Mesenchymal stem cell (in vitro differentiated cells and primary cell): ENCODE data around the gene KIF26B.

Experiments used
- DNase-seq: peaks from one replicate; pipeline ENCODE4 v3.0.0-alpha.2; 2013
- H2AFZ ChIP-seq: one replicate; pipeline ENCODE4 v1.6.1; 2013; ENCODE audit warnings: low read depth, mild to moderate bottlenecking, control low read depth, inconsistent platforms, low read length, moderate library complexity
- H2AK5ac ChIP-seq: 2 replicates; pipeline ENCODE4 v1.6.1; 2013; ENCODE audit warnings: low read length, moderate library complexity, mild to moderate bottlenecking, inconsistent platforms; ENCODE audit not compliant: severe bottlenecking
- H2BK120ac ChIP-seq: one replicate; pipeline ENCODE4 v1.6.1; 2013; ENCODE audit warnings: low read depth, mild to moderate bottlenecking, inconsistent platforms, low read length, moderate library complexity
- H2BK12ac ChIP-seq, 2 experiments: one replicate each; pipeline ENCODE4 v1.6.1; 2013; ENCODE audit warnings: inconsistent platforms in 2 of 2, low read length in 2 of 2, mild to moderate bottlenecking in 2 of 2, moderate library complexity in 2 of 2, control low read depth in 1 of 2
- H2BK15ac ChIP-seq: one replicate; pipeline ENCODE4 v1.6.1; 2013; ENCODE audit warnings: mild to moderate bottlenecking, low read depth, inconsistent platforms; ENCODE audit not compliant: poor library complexity, severe bottlenecking
- H2BK5ac ChIP-seq: 2 replicates; pipeline ENCODE4 v1.6.1; 2013; ENCODE audit warnings: low read depth, mild to moderate bottlenecking, low read length, control low read depth, inconsistent platforms; ENCODE audit not compliant: poor library complexity, severe bottlenecking
- H3K14ac ChIP-seq, 2 experiments: one replicate each; pipeline ENCODE4 v1.6.1; 2013; ENCODE audit warnings: inconsistent platforms in 2 of 2, low read length in 2 of 2, control low read depth in 1 of 2, mild to moderate bottlenecking in 1 of 2, moderate library complexity in 1 of 2
- H3K18ac ChIP-seq, 2 experiments: one replicate each; pipeline ENCODE4 v1.6.1; 2013; ENCODE audit warnings: inconsistent platforms in 2 of 2, low read length in 2 of 2, control low read depth in 1 of 2, low read depth in 1 of 2, mild to moderate bottlenecking in 1 of 2
- H3K23ac ChIP-seq, 2 experiments: one replicate each; pipeline ENCODE4 v1.6.1; 2013; ENCODE audit warnings: inconsistent platforms in 2 of 2, low read length in 2 of 2, mild to moderate bottlenecking in 2 of 2, moderate library complexity in 2 of 2, control low read depth in 1 of 2
- H3K27ac ChIP-seq: 2 replicates; pipeline ENCODE4 v1.5.1; 2013; ENCODE audit warnings: mild to moderate bottlenecking, moderate library complexity, low read length, control low read depth, inconsistent platforms; ENCODE audit not compliant: poor library complexity, severe bottlenecking
- H3K27me3 ChIP-seq, 2 experiments: 2 replicates each; pipeline versions ENCODE4 v1.6.1 to v1.7.0; 2013; ENCODE audit warnings: low read length in 2 of 2, mild to moderate bottlenecking in 2 of 2, moderate library complexity in 2 of 2, control low read depth in 1 of 2, inconsistent platforms in 1 of 2; ENCODE audit not compliant: control insufficient read depth in 1 of 2, insufficient read depth in 1 of 2
- H3K36me3 ChIP-seq, 2 experiments: 2 replicates each; pipeline versions ENCODE4 v1.6.1 to v1.7.0; 2013; ENCODE audit warnings: low read length in 2 of 2, control low read depth in 1 of 2, inconsistent platforms in 1 of 2, low read depth in 1 of 2, mild to moderate bottlenecking in 1 of 2; ENCODE audit not compliant: insufficient read depth in 2 of 2, control insufficient read depth in 1 of 2
- H3K4ac ChIP-seq, 2 experiments: one replicate each; pipeline ENCODE4 v1.6.1; 2013; ENCODE audit warnings: inconsistent platforms in 2 of 2, low read length in 2 of 2, mild to moderate bottlenecking in 2 of 2, moderate library complexity in 2 of 2, control low read depth in 1 of 2, low read depth in 1 of 2
- H3K4me1 ChIP-seq: 2 replicates; pipeline ENCODE4 v1.6.1; 2013; ENCODE audit warnings: low read depth, low read length, control low read depth; ENCODE audit not compliant: control insufficient read depth, insufficient read depth
- H3K4me2 ChIP-seq: 2 replicates; pipeline ENCODE4 v1.6.1; 2013; ENCODE audit warnings: low read length, mild to moderate bottlenecking, inconsistent platforms; ENCODE audit not compliant: poor library complexity, severe bottlenecking
- H3K4me3 ChIP-seq, 2 experiments: 2 replicates each; pipeline versions ENCODE4 v1.5.1 to v1.7.0; 2013; ENCODE audit warnings: low read length in 2 of 2, mild to moderate bottlenecking in 2 of 2, control low read depth in 1 of 2, low read depth in 1 of 2; ENCODE audit not compliant: insufficient read depth in 1 of 2
- H3K79me1 ChIP-seq: replicated peaks from 2 replicates; pipeline ENCODE4 v1.6.1; 2013; ENCODE audit warnings: mild to moderate bottlenecking, control low read depth, low read length, inconsistent platforms; ENCODE audit not compliant: poor library complexity, severe bottlenecking
- H3K9ac ChIP-seq: 2 replicates; pipeline ENCODE4 v1.7.0; 2013; ENCODE audit warnings: mild to moderate bottlenecking, low read length, moderate library complexity
- H3K9me3 ChIP-seq: 2 replicates; pipeline ENCODE4 v1.7.0; 2013; ENCODE audit warnings: mild to moderate bottlenecking, low read length; ENCODE audit not compliant: control insufficient read depth
- H4K8ac ChIP-seq: one replicate; pipeline ENCODE4 v1.6.1; 2013; ENCODE audit warnings: inconsistent platforms, mild to moderate bottlenecking, low read length, moderate library complexity
- H4K91ac ChIP-seq: one replicate; pipeline ENCODE4 v1.6.1; 2013; ENCODE audit warnings: mild to moderate bottlenecking, low read length, inconsistent platforms
- WGBS: methylation state at CpG from one replicate; pipeline ENCODE4 v1.1.7; 2013; ENCODE audit warnings: mixed read lengths; 5-methylcytosine and 5-hydroxymethylcytosine counted together

The KIF26B gene

DNA sequence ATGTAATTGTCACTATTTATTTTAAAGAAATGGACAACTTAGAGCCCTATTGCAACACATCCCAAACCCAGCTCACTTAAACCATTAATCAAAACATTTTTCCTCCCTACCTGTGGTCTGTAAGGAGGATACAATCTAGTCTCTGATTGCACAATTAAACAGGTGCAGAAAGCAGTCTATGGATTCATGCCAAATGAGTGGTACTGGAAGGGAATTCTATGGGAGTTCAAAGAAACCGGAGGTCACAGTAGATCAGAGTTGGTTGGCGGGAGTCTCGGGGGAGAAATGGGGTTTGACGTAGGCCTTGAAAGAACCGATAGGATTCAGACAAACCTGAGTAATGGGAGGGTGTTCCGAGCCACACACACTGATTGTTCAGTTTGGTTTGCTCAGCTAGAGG lies 314.9 kb downstream of the KIF26B start:
- H3K27me3 ChIP-seq: peaks cover 0 to 9% of the 10 kb centered on the region in 2 experiments
- no peak overlapping the region for H2AFZ ChIP-seq
- H2BK5ac ChIP-seq: no peak overlapping the region

GRCh38 chr1:245475126-245475525 lies 320.3 kb downstream of the KIF26B start:
- no peak overlapping the region for H3K9ac ChIP-seq
- no peak overlapping the region for H2AK5ac ChIP-seq
- H2BK12ac ChIP-seq: no peak overlapping the region
- H4K91ac ChIP-seq: no peak overlapping the region
- no peaks in the 10 kb centered on the region for H3K36me3 ChIP-seq
- no peak overlapping the region for H3K14ac ChIP-seq
- no peak overlapping the region for H2BK5ac ChIP-seq
- DNase-seq: peak; percentile 69
- H3K4ac ChIP-seq: no peak overlapping the region
- no peaks in the 10 kb centered on the region for H3K79me1 ChIP-seq
- no peak overlapping the region for H2AFZ ChIP-seq
- no peak overlapping the region for H3K27ac ChIP-seq
- H3K9me3 ChIP-seq: no peaks in the 10 kb centered on the region
- H3K27me3 ChIP-seq: peaks cover 0 to 3% of the 10 kb centered on the region in 2 experiments
- no peak overlapping the region for H2BK120ac ChIP-seq
- H3K4me2 ChIP-seq: no peak overlapping the region
- no peak overlapping the region for H4K8ac ChIP-seq
- 72% methylated on average over 6 of the region's 7 CpGs for WGBS
- H3K23ac ChIP-seq: no peak overlapping the region
- H3K4me1 ChIP-seq: no peaks in the 10 kb centered on the region
- H2BK15ac ChIP-seq: no peak overlapping the region
- H3K18ac ChIP-seq: no peak overlapping the region
- H3K4me3 ChIP-seq: no peak overlapping the region

More for the DNA sequence above, 314.9 kb downstream of the KIF26B start:
- no peak overlapping the region for H3K9ac ChIP-seq
- no peak overlapping the region for H2BK12ac ChIP-seq
- H3K27ac ChIP-seq: no peak overlapping the region
- H3K14ac ChIP-seq: no peak overlapping the region
- no peak overlapping the region for H4K8ac ChIP-seq
- no peak for DNase-seq
- H3K4me3 ChIP-seq: no peak overlapping the region
- no peak overlapping the region for H3K18ac ChIP-seq
- H3K23ac ChIP-seq: no peak overlapping the region
- H4K91ac ChIP-seq: no peak overlapping the region
- no peak overlapping the region for H2AK5ac ChIP-seq
- no peaks in the 10 kb centered on the region for H3K36me3 ChIP-seq
- no peak overlapping the region for H3K4ac ChIP-seq
- H3K79me1 ChIP-seq: no peaks in the 10 kb centered on the region
- no peak overlapping the region for H2BK120ac ChIP-seq
- H3K4me2 ChIP-seq: no peak overlapping the region
- 94% methylated on average over 6 of the region's 6 CpGs for WGBS
- H2BK15ac ChIP-seq: no peak overlapping the region
- no peaks in the 10 kb centered on the region for H3K4me1 ChIP-seq
- H3K9me3 ChIP-seq: no peaks in the 10 kb centered on the region

DNA sequence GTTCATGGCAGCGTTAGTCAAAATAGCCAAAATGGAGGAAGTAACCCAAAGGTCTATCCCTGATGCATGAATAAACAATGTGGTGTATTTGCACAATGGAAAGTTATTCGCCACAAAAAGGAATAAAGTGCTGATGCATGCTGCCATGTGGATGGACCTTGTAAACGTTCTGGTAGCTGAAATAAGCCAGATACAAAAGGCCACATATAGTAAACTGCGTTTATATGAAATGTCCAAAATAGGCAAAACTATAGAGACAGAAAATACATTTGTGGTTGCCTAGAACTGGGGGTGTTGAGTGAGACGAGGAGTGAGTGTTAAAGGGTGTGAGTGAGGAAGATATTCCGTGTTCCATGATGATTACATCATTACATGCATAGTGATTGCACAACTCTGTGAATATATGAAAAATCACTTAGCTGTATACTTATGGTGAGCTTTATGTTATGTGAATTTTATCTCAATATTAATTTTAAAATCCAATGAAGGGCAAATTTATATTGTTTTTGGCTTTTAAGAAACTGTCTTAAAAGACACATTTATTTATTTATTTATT lies 321.3 kb downstream of the KIF26B start:
- no peaks in the 10 kb centered on the region for H3K4me1 ChIP-seq
- H3K79me1 ChIP-seq: no peaks in the 10 kb centered on the region
- H4K8ac ChIP-seq: no peak overlapping the region
- no peak overlapping the region for H3K4me2 ChIP-seq
- no peak overlapping the region for H2BK15ac ChIP-seq
- no peak overlapping the region for H2AK5ac ChIP-seq
- no peak overlapping the region for H3K23ac ChIP-seq
- H2BK120ac ChIP-seq: no peak overlapping the region
- no peak overlapping the region for H3K18ac ChIP-seq
- H3K27me3 ChIP-seq: peaks cover 0 to 3% of the 10 kb centered on the region in 2 experiments
- no peak overlapping the region for H2AFZ ChIP-seq
- no peak overlapping the region for H3K9ac ChIP-seq
- no peak overlapping the region for H3K4ac ChIP-seq
- no peak overlapping the region for H3K27ac ChIP-seq
- no peak overlapping the region for H3K14ac ChIP-seq
- DNase-seq: peak; percentile 74
- no peak overlapping the region for H2BK5ac ChIP-seq
- H2BK12ac ChIP-seq: no peak overlapping the region
- H3K36me3 ChIP-seq: no peaks in the 10 kb centered on the region
- no peaks in the 10 kb centered on the region for H3K9me3 ChIP-seq
- H3K4me3 ChIP-seq: no peak overlapping the region
- 67% methylated on average over 5 of the region's 6 CpGs for WGBS
- H4K91ac ChIP-seq: no peak overlapping the region

GRCh38 chr1:245477941-245478340 lies 323.2 kb downstream of the KIF26B start:
- no peaks in the 10 kb centered on the region for H3K9me3 ChIP-seq
- DNase-seq: no peak
- H3K36me3 ChIP-seq: no peaks in the 10 kb centered on the region
- 78% methylated on average over 6 of the region's 8 CpGs for WGBS
- no peak overlapping the region for H3K4me3 ChIP-seq
- H2AK5ac ChIP-seq: no peak overlapping the region
- H3K27ac ChIP-seq: no peak overlapping the region
- H2BK120ac ChIP-seq: no peak overlapping the region
- no peak overlapping the region for H3K4me2 ChIP-seq
- no peak overlapping the region for H2AFZ ChIP-seq
- H2BK12ac ChIP-seq: no peak overlapping the region
- no peak overlapping the region for H2BK15ac ChIP-seq
- H2BK5ac ChIP-seq: no peak overlapping the region
- no peak overlapping the region for H3K14ac ChIP-seq
- H3K79me1 ChIP-seq: no peaks in the 10 kb centered on the region
- no peak overlapping the region for H3K9ac ChIP-seq
- H3K4me1 ChIP-seq: no peaks in the 10 kb centered on the region
- no peak overlapping the region for H3K4ac ChIP-seq
- H3K27me3 ChIP-seq: peaks cover 3 to 5% of the 10 kb centered on the region in 2 experiments
- H3K23ac ChIP-seq: no peak overlapping the region
- no peak overlapping the region for H4K91ac ChIP-seq
- no peak overlapping the region for H4K8ac ChIP-seq
- H3K18ac ChIP-seq: no peak overlapping the region
